Measurements from ENCODE around the gene ZNF771.

The ZNF771 gene

GRCh38 chr16:30398661-30399434, 8.6 kb upstream of the ZNF771 start:
- Histone ChIP-seq H3K27ac (ENCODE audit: insufficient read depth in 1 of 2, low read depth in 1 of 2, low read length in 2 of 2, poor library complexity in 1 of 2, severe bottlenecking in 2 of 2) (no peak overlapping the region), H3K4me1 (ENCODE audit: control extremely low read depth in 1 of 4, control insufficient read depth in 4 of 4, insufficient read depth in 4 of 4, low read length in 3 of 4) (peaks cover 7 to 46% (median 39%) of the 10 kb centered on the region in 4 experiments), H3K4me3 (ENCODE audit: control insufficient read depth in 1 of 7, extremely low read depth in 1 of 7, insufficient read depth in 4 of 7, low read depth in 2 of 7, low read length in 6 of 7) (peak overlapping the region in 1 of 7 experiments; percentile 83), H3K36me3 (ENCODE audit: control insufficient read depth in 4 of 4, insufficient read depth in 4 of 4, low read length in 3 of 4) (peaks cover 0 to 22% (median 14%) of the 10 kb centered on the region in 4 experiments), H3K27me3 (replicated peaks in 2 of 5; ENCODE audit: control insufficient read depth in 4 of 5, insufficient read depth in 5 of 5, low read length in 4 of 5) (no peaks in the 10 kb centered on the region), H3K9me3 (ENCODE audit: control extremely low read depth in 1 of 5, control insufficient read depth in 4 of 5, insufficient read depth in 2 of 5, low read depth in 1 of 5, low read length in 4 of 5) (no peaks in the 10 kb centered on the region)
- ChIA-PET CTCF (interaction anchor here (0.9 to 10.8 kb wide), 7 partner anchors 10 to 30 kb away, joined by 3 to 97 read pairs (median 3); partner anchors contain the start of gene ZNF771), POLR2A (interaction anchor here (1.0 kb wide), 1 partner anchor 21 kb away, joined by 5 read pairs; no protein-coding TSS in a partner anchor)
- WGBS (ENCODE audit: insufficient coverage): 93% methylated on average over 17 of the region's 23 CpGs
- DNase-seq: no peak

GRCh38 chr16:30399435-30400186, 7.8 kb upstream of the ZNF771 start:
- H3K36me3 ChIP-seq (ENCODE audit: control insufficient read depth in 4 of 4, insufficient read depth in 4 of 4, low read length in 3 of 4): peaks cover 0 to 22% (median 14%) of the 10 kb centered on the region in 4 experiments
- H3K27me3 ChIP-seq (replicated peaks in 2 of 5; ENCODE audit: control insufficient read depth in 4 of 5, insufficient read depth in 5 of 5, low read length in 4 of 5): no peaks in the 10 kb centered on the region
- DNase-seq: no peak
- no peaks in the 10 kb centered on the region for H3K9me3 ChIP-seq (ENCODE audit: control extremely low read depth in 1 of 5, control insufficient read depth in 4 of 5, insufficient read depth in 2 of 5, low read depth in 1 of 5, low read length in 4 of 5)
- peaks cover 5 to 40% (median 34%) of the 10 kb centered on the region in 4 experiments for H3K4me1 ChIP-seq (ENCODE audit: control extremely low read depth in 1 of 4, control insufficient read depth in 4 of 4, insufficient read depth in 4 of 4, low read length in 3 of 4)
- WGBS (ENCODE audit: insufficient coverage): 20% methylated on average over 12 of the region's 12 CpGs
- ChIA-PET CTCF (interaction anchor here (0.8 to 10.8 kb wide), 8 partner anchors 10 to 31 kb away, joined by 3 to 97 read pairs (median 4); partner anchors contain the start of genes SEPTIN1 and ZNF771), POLR2A (interaction anchor here (1.0 kb wide), 1 partner anchor 22 kb away, joined by 5 read pairs; no protein-coding TSS in a partner anchor)
- H3K27ac ChIP-seq (ENCODE audit: insufficient read depth in 1 of 2, low read depth in 1 of 2, low read length in 2 of 2, poor library complexity in 1 of 2, severe bottlenecking in 2 of 2): peak overlapping the region; percentile 79 to 87
- peak overlapping the region; percentile 40 to 87 (median 76) for H3K4me3 ChIP-seq (ENCODE audit: control insufficient read depth in 1 of 7, extremely low read depth in 1 of 7, insufficient read depth in 4 of 7, low read depth in 2 of 7, low read length in 6 of 7)

GRCh38 chr16:30401768-30402425, 5.5 kb upstream of the ZNF771 start:
- ChIA-PET POLR2A (no interaction called here), CTCF (interaction anchor here (1.5 to 10.8 kb wide), 2 partner anchors 7 to 9 kb away, joined by 6 to 97 read pairs; partner anchors contain the start of gene ZNF771)
- H3K4me1 ChIP-seq (ENCODE audit: control extremely low read depth in 1 of 4, control insufficient read depth in 4 of 4, insufficient read depth in 4 of 4, low read length in 3 of 4): peaks cover 2 to 29% (median 24%) of the 10 kb centered on the region in 4 experiments
- no peaks in the 10 kb centered on the region for H3K9me3 ChIP-seq (ENCODE audit: control extremely low read depth in 1 of 5, control insufficient read depth in 4 of 5, insufficient read depth in 2 of 5, low read depth in 1 of 5, low read length in 4 of 5)
- peaks cover 0 to 22% (median 14%) of the 10 kb centered on the region in 4 experiments for H3K36me3 ChIP-seq (ENCODE audit: control insufficient read depth in 4 of 4, insufficient read depth in 4 of 4, low read length in 3 of 4)
- 80% methylated on average over 4 of the region's 8 CpGs for WGBS (ENCODE audit: insufficient coverage)
- H3K27me3 ChIP-seq (replicated peaks in 2 of 5; ENCODE audit: control insufficient read depth in 4 of 5, insufficient read depth in 5 of 5, low read length in 4 of 5): no peaks in the 10 kb centered on the region
- DNase-seq: no peak
- H3K27ac ChIP-seq (ENCODE audit: insufficient read depth in 1 of 2, low read depth in 1 of 2, low read length in 2 of 2, poor library complexity in 1 of 2, severe bottlenecking in 2 of 2): no peak overlapping the region
- H3K4me3 ChIP-seq (ENCODE audit: control insufficient read depth in 1 of 7, extremely low read depth in 1 of 7, insufficient read depth in 4 of 7, low read depth in 2 of 7, low read length in 6 of 7): no peak overlapping the region

GRCh38 chr16:30406795-30407101, 658 bp upstream of the ZNF771 start:
- H3K9me3 ChIP-seq (ENCODE audit: control extremely low read depth in 1 of 5, control insufficient read depth in 4 of 5, insufficient read depth in 2 of 5, low read depth in 1 of 5, low read length in 4 of 5): no peaks in the 10 kb centered on the region
- POLR2A ChIA-PET: interaction anchor here (1.3 to 1.6 kb wide), 2 partner anchors 11 to 36 kb away, joined by 4 to 5 read pairs; partner anchors contain the start of genes TBC1D10B and ZNF48
- peaks cover 3 to 30% (median 22%) of the 10 kb centered on the region in 4 experiments for H3K4me1 ChIP-seq (ENCODE audit: control extremely low read depth in 1 of 4, control insufficient read depth in 4 of 4, insufficient read depth in 4 of 4, low read length in 3 of 4)
- H3K36me3 ChIP-seq (ENCODE audit: control insufficient read depth in 4 of 4, insufficient read depth in 4 of 4, low read length in 3 of 4): peaks cover 0 to 8% (median 1%) of the 10 kb centered on the region in 4 experiments
- peak overlapping the region in 1 of 2 experiments; percentile 75 for H3K27ac ChIP-seq (ENCODE audit: insufficient read depth in 1 of 2, low read depth in 1 of 2, low read length in 2 of 2, poor library complexity in 1 of 2, severe bottlenecking in 2 of 2)
- CTCF ChIA-PET: interaction anchor here (1.3 to 8.0 kb wide), 3 partner anchors 10 to 191 kb away, joined by 3 to 97 read pairs (median 4); partner anchors contain the start of gene ZNF48
- H3K27me3 ChIP-seq (replicated peaks in 2 of 5; ENCODE audit: control insufficient read depth in 4 of 5, insufficient read depth in 5 of 5, low read length in 4 of 5): no peaks in the 10 kb centered on the region
- WGBS (ENCODE audit: insufficient coverage): 23% methylated on average over 12 of the region's 14 CpGs
- H3K4me3 ChIP-seq (ENCODE audit: control insufficient read depth in 1 of 7, extremely low read depth in 1 of 7, insufficient read depth in 4 of 7, low read depth in 2 of 7, low read length in 6 of 7): peak overlapping the region; percentile 56 to 81 (median 76)
- no peak for DNase-seq

GRCh38 chr16:30407804-30408534, 563 bp downstream of the ZNF771 start:
- 30% methylated on average over 9 of the region's 19 CpGs for WGBS (ENCODE audit: insufficient coverage)
- H3K27me3 ChIP-seq (replicated peaks in 2 of 5; ENCODE audit: control insufficient read depth in 4 of 5, insufficient read depth in 5 of 5, low read length in 4 of 5): no peaks in the 10 kb centered on the region
- peak overlapping the region in 1 of 2 experiments; percentile 75 for H3K27ac ChIP-seq (ENCODE audit: insufficient read depth in 1 of 2, low read depth in 1 of 2, low read length in 2 of 2, poor library complexity in 1 of 2, severe bottlenecking in 2 of 2)
- peak overlapping the region; percentile 56 to 81 (median 76) for H3K4me3 ChIP-seq (ENCODE audit: control insufficient read depth in 1 of 7, extremely low read depth in 1 of 7, insufficient read depth in 4 of 7, low read depth in 2 of 7, low read length in 6 of 7)
- H3K9me3 ChIP-seq (ENCODE audit: control extremely low read depth in 1 of 5, control insufficient read depth in 4 of 5, insufficient read depth in 2 of 5, low read depth in 1 of 5, low read length in 4 of 5): no peaks in the 10 kb centered on the region
- H3K4me1 ChIP-seq (ENCODE audit: control extremely low read depth in 1 of 4, control insufficient read depth in 4 of 4, insufficient read depth in 4 of 4, low read length in 3 of 4): peaks cover 3 to 42% (median 29%) of the 10 kb centered on the region in 4 experiments
- H3K36me3 ChIP-seq (ENCODE audit: control insufficient read depth in 4 of 4, insufficient read depth in 4 of 4, low read length in 3 of 4): peaks cover 2 to 10% (median 3%) of the 10 kb centered on the region in 4 experiments
- ChIA-PET CTCF (interaction anchor here (1.2 to 8.0 kb wide), 6 partner anchors 12 to 55 kb away, joined by 3 to 97 read pairs (median 14); partner anchors contain the start of genes SEPTIN1, TBC1D10B and ZNF48), POLR2A (interaction anchor here (1.2 to 1.6 kb wide), 3 partner anchors 12 to 37 kb away, joined by 4 to 6 read pairs (median 5); partner anchors contain the start of genes TBC1D10B and ZNF48)
- no peak for DNase-seq

All from common myeloid progenitor, CD34-positive (primary cell).